GM19438 (cell line): ENCODE results near the gene MAP1LC3C.
A peak's percentile ranks its signal among the peaks of the same experiment; 100 is the strongest.

Source experiments
- ATAC-seq: cut with Tn5 transposase; IDR thresholded peaks from one replicate; pipeline ENCODE4 v1.9.1; 2021; ENCODE audit warnings: low read depth; ENCODE audit not compliant: unreplicated experiment

Gene MAP1LC3C

GRCh38 chr1:241999026-241999425 is at the start of gene MAP1LC3C:
MAP1LC3C (minus strand) TSS chr1:241999098; CDS start chr1:241999008, 90 bp downstream.
- ATAC-seq: no peak

GRCh38 chr1:242043165-242043564 is 44.3 kb upstream of the MAP1LC3C start:
- ATAC-seq: no peak

GRCh38 chr1:242034392-242034791 is 35.5 kb upstream of the MAP1LC3C start:
- ATAC-seq: no peak

GRCh38 chr1:242033447-242033846 is 34.5 kb upstream of the MAP1LC3C start:
- ATAC-seq: no peak

- ATAC-seq: no peak
Measured at GRCh38 chr1:242030071-242030470, 31.2 kb upstream of the MAP1LC3C start.

GRCh38 chr1:242025681-242026080 is 26.8 kb upstream of the MAP1LC3C start:
- ATAC-seq: no peak

- ATAC-seq: no peak
Measured at GRCh38 chr1:242023805-242024204, 24.9 kb upstream of the MAP1LC3C start.

- no peak for ATAC-seq
Measured at GRCh38 chr1:242019018-242019417, 20.1 kb upstream of the MAP1LC3C start.

- peak; percentile 71 for ATAC-seq
Measured at GRCh38 chr1:242017580-242018233, 18.8 kb upstream of the MAP1LC3C start.

GRCh38 chr1:242016479-242016878 is 17.6 kb upstream of the MAP1LC3C start:
- ATAC-seq: no peak

GRCh38 chr1:242011894-242012660 is 13.2 kb upstream of the MAP1LC3C start:
- ATAC-seq: no peak

- ATAC-seq: no peak
Measured at GRCh38 chr1:242008826-242009495, 10.1 kb upstream of the MAP1LC3C start.

GRCh38 chr1:242006976-242007375 is 8.1 kb upstream of the MAP1LC3C start:
- ATAC-seq: no peak

GRCh38 chr1:242005866-242006535 is 7.1 kb upstream of the MAP1LC3C start:
- no peak for ATAC-seq

GRCh38 chr1:242004751-242005495 is 6.0 kb upstream of the MAP1LC3C start:
- no peak for ATAC-seq

GRCh38 chr1:242002510-242002909 is 3.6 kb upstream of the MAP1LC3C start:
- no peak for ATAC-seq

- ATAC-seq: no peak
Measured at GRCh38 chr1:242002072-242002471, 3.2 kb upstream of the MAP1LC3C start.

- ATAC-seq: no peak
Measured at GRCh38 chr1:242000434-242000833, 1.5 kb upstream of the MAP1LC3C start.

- ATAC-seq: peak; percentile 74
Measured at GRCh38 chr1:241998412-241998921, 431 bp downstream of the MAP1LC3C start.

GRCh38 chr1:241997401-241997998 is 1.4 kb downstream of the MAP1LC3C start:
- ATAC-seq: no peak
